Fibroblast of skin of right biceps (primary cell): ENCODE data around the gene POLD1.
"Not testable (repeated sequence)": the region's sequence is repeated elsewhere in the genome, so short reads cannot be mapped to it uniquely, and the experiment has no call there.

Experiments
- DNase-seq: peaks from one replicate; pipeline ENCODE4 v3.0.0-alpha.2; 2013

POLD1 gene

GRCh38 chr19:50383852-50384684 lies at the start of gene POLD1:
TSS of gene POLD1 (plus strand) at chr19:50384347. CDS start at chr19:50398852, 14,505 bp downstream.
- DNase-seq, result peak; percentile 95

GRCh38 chr19:50334741-50335421 lies 49.3 kb upstream of the POLD1 start:
- DNase-seq, result no peak

DNA sequence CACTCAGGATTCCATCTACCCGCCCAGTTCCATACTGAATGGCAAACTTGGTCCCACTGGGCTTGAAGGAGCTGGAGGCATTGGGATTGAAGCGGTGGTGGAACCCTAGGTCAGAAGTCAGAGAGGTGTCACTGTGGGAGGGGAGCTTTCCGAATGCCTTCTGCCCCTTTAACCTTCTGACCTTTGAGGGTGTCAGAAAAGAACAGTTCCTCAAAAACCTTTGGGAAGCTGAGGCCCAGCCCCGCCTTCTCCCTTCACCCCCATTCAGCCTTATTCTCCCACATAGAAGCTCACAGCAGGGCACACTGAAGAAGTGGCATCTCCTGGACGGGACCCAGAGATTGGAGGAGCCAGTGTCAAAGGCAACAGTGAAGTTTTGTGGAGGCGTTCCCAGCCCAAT lies 47.1 kb upstream of the POLD1 start:
- DNase-seq, result not testable (repeated sequence)

GRCh38 chr19:50340331-50340730 lies 43.8 kb upstream of the POLD1 start:
- no peak for DNase-seq

- no peak for DNase-seq
These were observed 43.0 kb upstream of the POLD1 start for GRCh38 chr19:50341091-50341564.

DNA sequence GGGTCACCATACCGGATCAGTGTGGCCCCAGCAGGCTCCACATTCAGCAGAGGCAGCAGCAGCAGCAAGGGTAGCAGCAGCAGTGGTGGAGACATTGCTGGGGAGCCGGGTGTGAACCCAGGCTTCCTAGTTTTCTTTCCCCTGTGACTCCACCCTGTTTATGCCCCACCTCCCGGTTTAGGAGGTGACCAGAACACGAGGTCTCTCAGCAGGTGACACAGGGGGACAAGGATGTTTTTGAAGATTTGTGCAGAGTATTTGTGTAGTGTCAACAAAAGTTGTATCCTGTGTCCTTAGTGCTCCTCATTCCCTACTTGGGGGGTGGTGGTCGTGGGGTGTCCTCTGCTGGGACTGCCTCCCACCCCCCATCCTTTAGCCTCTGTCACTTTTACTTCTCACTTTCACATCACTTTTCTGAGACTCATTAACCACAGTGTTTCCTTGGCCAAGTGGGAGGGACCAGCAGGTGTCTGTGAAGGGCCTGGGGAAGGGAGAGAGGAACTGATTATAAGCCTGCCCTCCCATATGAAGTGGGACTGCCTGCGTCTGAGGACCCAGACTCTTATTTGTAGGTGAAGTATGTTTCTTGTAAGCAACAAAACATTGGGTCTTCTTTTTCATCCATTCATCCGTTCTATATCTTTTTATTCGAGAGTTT lies 39.4 kb upstream of the POLD1 start:
- no peak for DNase-seq

DNA sequence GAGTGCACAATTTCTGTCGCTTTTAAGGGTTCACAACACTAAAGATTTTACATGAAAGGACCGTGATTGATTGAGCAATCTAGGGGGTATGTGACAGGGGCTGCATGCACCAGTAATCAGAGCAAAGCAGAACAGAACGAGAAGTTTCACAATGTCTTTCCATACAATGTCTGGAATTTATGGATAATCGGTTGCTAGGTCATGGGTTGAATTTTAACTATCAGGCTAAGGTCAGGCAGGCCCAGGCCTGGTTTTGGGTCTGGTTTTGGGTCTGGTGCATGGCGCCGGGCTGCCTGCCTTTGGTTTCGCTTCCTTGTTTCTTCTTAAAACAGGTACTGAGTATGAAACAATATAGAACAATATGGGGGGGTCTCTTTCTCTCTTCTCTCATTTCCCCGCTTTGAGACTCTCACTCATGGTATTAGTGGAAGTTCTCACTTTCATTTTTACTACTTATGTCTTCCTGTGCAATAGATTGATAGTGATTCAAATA lies 37.0 kb upstream of the POLD1 start:
- not testable (repeated sequence) for DNase-seq

GRCh38 chr19:50349277-50350057 lies 34.7 kb upstream of the POLD1 start:
- DNase-seq, result no peak

DNA sequence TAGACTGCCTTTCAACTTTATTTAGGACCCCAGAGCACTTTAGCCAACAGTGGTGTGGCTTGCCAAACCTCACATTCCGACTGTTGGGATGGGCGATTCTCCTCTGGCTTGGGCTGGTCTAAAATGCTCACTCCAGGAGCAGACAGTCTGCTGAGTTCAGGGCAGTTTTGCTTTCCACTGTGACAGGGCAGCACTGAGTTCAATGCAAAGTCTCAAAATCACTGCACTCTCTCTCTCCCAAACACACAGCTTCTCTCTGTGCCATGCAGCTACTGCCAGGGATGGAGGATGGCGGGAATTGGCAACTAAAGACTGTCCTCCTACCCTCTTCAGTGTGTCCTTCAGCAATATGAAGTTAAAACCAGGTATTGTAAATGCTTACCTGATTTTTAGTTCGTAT lies 31.9 kb upstream of the POLD1 start:
- no peak for DNase-seq

DNA sequence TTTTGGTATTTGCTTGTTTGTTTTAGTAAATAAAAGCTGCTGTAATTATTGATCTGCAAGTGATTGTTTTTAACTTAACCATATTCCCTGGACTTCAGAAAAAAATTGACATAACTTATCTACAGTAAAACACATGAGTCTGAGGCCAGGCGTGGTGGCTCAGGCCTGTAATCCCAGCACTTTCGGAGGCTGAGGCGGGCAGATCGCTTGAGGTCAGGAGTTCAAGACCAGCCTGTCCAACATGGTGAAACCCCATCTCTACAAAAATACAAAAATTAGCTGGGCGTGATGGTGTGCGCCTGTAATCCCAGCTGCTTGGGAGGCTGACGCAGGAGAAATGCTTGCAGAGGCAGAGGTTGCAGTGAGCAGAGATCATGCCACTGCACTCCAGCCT lies 30.7 kb upstream of the POLD1 start:
- not testable (repeated sequence) for DNase-seq

DNA sequence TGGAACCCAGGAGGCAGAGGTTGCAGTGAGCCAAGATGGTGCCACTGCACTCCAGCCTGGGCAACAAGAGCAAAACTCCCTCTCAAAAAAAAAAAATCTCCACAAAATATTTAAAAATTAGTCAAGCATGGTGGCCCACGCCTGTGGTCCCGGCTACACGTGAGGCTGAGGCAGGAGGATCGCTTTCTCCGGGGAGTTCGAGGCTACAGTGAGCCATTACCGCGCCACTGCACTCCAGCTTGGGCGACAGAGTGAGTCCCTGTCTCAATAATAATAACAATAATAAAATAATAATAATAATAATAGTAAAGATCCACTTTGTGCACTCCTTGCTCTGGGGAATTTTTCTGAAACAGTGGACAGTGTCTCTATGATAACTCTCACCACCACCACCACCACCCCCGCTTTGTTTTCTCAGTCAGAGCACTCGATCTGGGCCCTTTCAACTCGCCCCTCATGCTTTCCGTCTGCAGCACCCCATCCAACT lies 27.4 kb upstream of the POLD1 start:
- DNase-seq, result no peak

DNA sequence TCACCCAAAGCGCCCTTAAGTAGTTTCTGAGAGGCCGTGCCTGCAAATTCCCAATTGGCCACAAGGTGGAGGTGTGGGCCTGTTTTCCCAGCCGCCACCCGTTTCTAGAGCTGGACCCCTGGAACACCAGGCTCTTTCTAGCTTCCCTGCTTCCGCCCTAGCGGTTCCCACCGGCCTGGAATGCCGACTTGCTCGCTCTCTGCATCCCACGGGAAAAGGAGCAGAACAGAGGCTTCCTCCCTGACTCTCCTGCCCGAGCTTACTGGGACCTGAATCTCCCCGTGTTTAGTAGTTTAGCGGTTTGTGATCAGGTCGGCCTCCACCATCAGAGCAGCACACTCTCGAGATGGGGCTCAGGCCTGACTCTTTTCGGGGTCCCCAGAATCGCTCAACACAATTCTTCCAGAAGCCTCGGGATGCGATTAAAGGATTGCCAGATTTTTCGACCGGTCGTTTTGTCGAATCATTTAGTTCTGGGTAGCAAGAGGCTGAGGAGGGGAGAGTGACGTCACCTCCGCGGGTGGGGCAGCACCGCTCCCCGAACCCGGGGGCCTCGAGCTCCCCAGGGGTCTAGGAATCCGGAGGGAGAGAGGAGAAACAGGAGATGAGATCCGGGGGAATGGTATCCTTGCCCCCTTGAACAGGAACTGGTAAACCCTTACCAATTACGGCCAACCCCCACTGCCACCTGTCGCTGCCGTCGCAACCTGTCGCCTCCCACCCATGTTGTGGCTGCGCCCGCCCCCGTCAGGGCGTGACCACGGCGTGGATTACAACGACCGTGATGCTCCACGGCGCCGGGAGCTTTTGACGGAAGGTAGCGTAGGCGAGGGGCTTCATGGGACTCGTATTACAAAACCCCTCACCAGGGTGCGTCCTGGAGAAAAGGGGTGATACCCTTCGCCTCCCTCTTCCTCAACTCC lies 26.7 kb upstream of the POLD1 start:
- peak; percentile 56 for DNase-seq

DNA sequence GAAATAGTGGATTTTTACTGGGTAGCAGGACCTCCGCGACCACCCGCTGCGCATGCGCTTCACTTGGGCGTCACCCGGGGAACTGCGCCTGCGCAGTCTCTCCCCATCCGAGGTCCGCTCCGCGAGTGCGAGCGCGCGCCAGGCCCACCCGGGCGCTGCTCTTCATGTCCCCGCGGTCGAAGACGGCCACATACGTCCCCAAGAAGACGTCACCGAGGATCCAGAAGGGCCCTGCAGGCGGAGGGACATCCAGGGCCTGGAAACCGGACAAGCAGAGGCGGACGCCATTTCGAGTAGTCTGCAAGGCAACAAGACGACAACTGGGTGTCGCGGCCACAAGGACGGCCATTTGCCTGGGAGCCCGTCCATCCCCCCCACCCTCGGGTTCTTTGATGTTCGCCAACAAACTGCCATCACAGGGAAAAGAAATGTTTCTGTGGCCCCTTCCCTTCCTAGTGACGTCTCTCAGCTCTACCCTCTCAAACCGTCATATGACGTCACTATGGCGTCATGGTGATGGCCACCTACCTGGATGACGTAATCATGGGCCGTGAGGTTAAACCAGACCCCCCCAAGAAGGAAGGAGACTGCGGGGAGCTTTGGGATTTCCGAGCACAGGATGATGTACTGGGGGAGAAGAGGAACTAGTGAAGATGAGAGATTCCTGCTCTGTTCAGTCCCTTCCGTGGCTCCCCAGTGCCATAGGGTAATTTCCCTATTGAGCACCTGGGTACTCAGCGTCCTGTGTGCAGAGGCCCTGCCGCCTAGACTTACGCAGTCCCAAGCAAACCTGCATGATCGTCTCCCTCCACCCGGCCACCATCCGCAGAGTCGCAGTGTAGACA lies 25.4 kb upstream of the POLD1 start:
- DNase-seq, result peak; percentile 56

GRCh38 chr19:50359328-50359818 lies 24.8 kb upstream of the POLD1 start:
- DNase-seq, result no peak

DNA sequence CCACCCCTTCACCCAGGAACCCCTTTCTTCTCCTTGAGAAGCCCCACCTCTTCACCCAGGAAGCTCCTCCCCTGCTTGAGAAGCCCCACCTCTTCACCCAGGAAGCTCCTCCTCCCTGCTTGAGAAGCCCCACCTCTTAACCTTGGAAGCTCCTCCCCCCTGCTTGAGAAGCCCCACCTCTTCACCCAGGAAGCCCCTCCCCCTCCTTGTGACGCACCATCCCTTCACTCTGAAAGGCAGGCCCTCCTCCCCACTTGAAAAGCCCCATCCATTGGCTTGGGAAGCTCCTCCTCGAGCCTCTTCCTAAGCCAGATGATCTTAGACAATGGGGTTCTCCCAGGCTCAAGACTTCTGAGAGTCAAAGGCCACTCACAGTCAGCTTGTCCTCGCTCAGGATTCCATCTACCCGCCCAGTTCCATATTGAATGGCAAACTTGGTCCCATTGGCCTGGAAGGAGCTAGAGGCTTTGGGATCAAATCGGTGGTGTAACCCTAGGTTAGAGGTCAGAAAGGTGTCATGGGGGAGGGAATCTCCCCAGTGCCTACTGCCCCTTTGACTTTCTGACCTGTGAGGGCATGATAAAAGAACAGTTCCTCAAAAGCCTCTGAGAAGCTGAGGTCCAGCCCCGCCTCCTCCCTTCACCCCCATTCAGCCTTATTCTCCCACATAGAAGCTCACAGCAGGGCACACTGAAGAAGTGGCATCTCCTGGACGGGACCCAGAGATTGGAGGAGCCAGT lies 22.7 kb upstream of the POLD1 start:
- DNase-seq, result no peak

- no peak for DNase-seq
These were observed 22.1 kb upstream of the POLD1 start for GRCh38 chr19:50362030-50362412.

GRCh38 chr19:50362656-50363424 lies 21.3 kb upstream of the POLD1 start:
- no peak for DNase-seq

GRCh38 chr19:50365434-50366306 lies 18.5 kb upstream of the POLD1 start, which contains the start of gene NAPSA:
TSS of gene NAPSA (minus strand) at chr19:50365639. CDS start at chr19:50365621, 18 bp downstream.
- no peak for DNase-seq
